Vagina (tissue), 2 donors: Measurements from ENCODE around the gene AGPAT3. TPM values are rescaled to one million over a fixed set of nuclear protein-coding genes. Genes with fewer than 3 reads are reported as not detected.

Experiments
- DNase-seq, 2 donors: peaks; one replicate each; pipeline ENCODE4 v3.0.0-alpha.2; 2017; ENCODE audit errors: extremely low spot score in 2 of 2
- H3K27ac ChIP-seq: fragments of 200-600 bp; sonication (generic); one replicate; pipeline ENCODE4 v1.5.1; 2019
- H3K27me3 ChIP-seq: fragments of 200-600 bp; sonication (generic); one replicate; pipeline ENCODE4 v1.5.1; 2019
- H3K36me3 ChIP-seq, 2 donors: fragments of 200-600 bp; sonication (generic); one replicate each; pipeline ENCODE4 v1.5.1; 2017 to 2019
- H3K4me1 ChIP-seq: fragments of 200-600 bp; sonication (generic); one replicate; pipeline ENCODE4 v1.5.1; 2019
- H3K4me3 ChIP-seq, 2 donors: fragments of 200-600 bp; sonication (generic); 1 replicate in 1 of 2; 2 replicates in 1 of 2; pipeline ENCODE4 v1.5.1; 2016 to 2019
- H3K9me3 ChIP-seq: fragments of 200-600 bp; sonication (generic); one replicate; pipeline ENCODE4 v1.5.1; 2019
- POLR2A ChIP-seq, 2 donors: fragments of 450-650 bp; IDR thresholded peaks; one replicate each; pipeline ENCODE4 v1.6.1; 2017; ENCODE audit warnings: antibody characterized with exemption in 2 of 2, mild to moderate bottlenecking in 2 of 2, moderate library complexity in 2 of 2
- POLR2AphosphoS5 ChIP-seq, 2 donors: sonication (generic); formaldehyde crosslinking; IDR thresholded peaks; one replicate each; pipeline ENCODE4 v1.9.0; 2017; ENCODE audit warnings: antibody characterized with exemption in 2 of 2, mild to moderate bottlenecking in 2 of 2, low read depth in 1 of 2; ENCODE audit not compliant: insufficient read depth in 1 of 2
- intact Hi-C: fragments of 100-400 bp; cut with DNase I; formaldehyde crosslinking; loops from one replicate; pipeline ENCODE4 v1.15.1; 2023
- total RNA-seq: library from RNA; depleted of rRNA; stranded (reverse); fragments of >200 nt; gene quantifications from one replicate; pipeline ENCODE4 v1.2.3, GENCODE V29; 2016
- TF ChIP-seq, protein P1 (sequence below), 3 experiments: fragments of 450-650 bp in 2 of 3; fragments of 200-600 bp in 1 of 3; sonication (generic) in 1 of 3; IDR thresholded peaks; one replicate each; pipeline ENCODE4 v1.5.1; 2017 to 2019; ENCODE audit warnings: antibody characterized with exemption in 3 of 3, mild to moderate bottlenecking in 2 of 3, moderate library complexity in 2 of 3

The AGPAT3 gene
- total RNA-seq, 1 donor from 2014 or later, result 34.4 TPM

- no peak for DNase-seq
- TF ChIP-seq POLR2AphosphoS5 (IDR thresholded peaks at IDR 0.05; ENCODE audit: insufficient read depth in 1 of 2, low read depth in 1 of 2), result no peak
- TF ChIP-seq, protein P1, sequence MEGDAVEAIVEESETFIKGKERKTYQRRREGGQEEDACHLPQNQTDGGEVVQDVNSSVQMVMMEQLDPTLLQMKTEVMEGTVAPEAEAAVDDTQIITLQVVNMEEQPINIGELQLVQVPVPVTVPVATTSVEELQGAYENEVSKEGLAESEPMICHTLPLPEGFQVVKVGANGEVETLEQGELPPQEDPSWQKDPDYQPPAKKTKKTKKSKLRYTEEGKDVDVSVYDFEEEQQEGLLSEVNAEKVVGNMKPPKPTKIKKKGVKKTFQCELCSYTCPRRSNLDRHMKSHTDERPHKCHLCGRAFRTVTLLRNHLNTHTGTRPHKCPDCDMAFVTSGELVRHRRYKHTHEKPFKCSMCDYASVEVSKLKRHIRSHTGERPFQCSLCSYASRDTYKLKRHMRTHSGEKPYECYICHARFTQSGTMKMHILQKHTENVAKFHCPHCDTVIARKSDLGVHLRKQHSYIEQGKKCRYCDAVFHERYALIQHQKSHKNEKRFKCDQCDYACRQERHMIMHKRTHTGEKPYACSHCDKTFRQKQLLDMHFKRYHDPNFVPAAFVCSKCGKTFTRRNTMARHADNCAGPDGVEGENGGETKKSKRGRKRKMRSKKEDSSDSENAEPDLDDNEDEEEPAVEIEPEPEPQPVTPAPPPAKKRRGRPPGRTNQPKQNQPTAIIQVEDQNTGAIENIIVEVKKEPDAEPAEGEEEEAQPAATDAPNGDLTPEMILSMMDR (IDR thresholded peaks at IDR 0.05), result no peak
- TF ChIP-seq POLR2A (IDR thresholded peaks at IDR 0.05), result no peak
- Histone ChIP-seq H3K4me1 (peaks cover 27% of the 10 kb centered on the region), H3K9me3 (no peaks in the 10 kb centered on the region), H3K36me3 (no peaks in the 10 kb centered on the region), H3K27ac (no peak overlapping the region), H3K4me3 (no peak overlapping the region), H3K27me3 (no peaks in the 10 kb centered on the region)
- intact Hi-C loops, result no loop called here
These were observed 155.5 kb downstream of the AGPAT3 start for GRCh38 chr21:44020551-44020950.

GRCh38 chr21:44021064-44021463, 156.0 kb downstream of the AGPAT3 start:
- no peak overlapping the region for H3K4me3 ChIP-seq
- TF ChIP-seq, protein P1 (IDR thresholded peaks at IDR 0.05), result no peak
- TF ChIP-seq POLR2A (IDR thresholded peaks at IDR 0.05) (no peak), POLR2AphosphoS5 (IDR thresholded peaks at IDR 0.05; ENCODE audit: insufficient read depth in 1 of 2, low read depth in 1 of 2) (no peak)
- intact Hi-C loops, result no loop called here
- no peak overlapping the region for H3K27ac ChIP-seq
- no peak for DNase-seq
- no peaks in the 10 kb centered on the region for H3K9me3 ChIP-seq
- H3K27me3 ChIP-seq, result no peaks in the 10 kb centered on the region
- H3K36me3 ChIP-seq, result no peaks in the 10 kb centered on the region
- peaks cover 27% of the 10 kb centered on the region for H3K4me1 ChIP-seq

DNA sequence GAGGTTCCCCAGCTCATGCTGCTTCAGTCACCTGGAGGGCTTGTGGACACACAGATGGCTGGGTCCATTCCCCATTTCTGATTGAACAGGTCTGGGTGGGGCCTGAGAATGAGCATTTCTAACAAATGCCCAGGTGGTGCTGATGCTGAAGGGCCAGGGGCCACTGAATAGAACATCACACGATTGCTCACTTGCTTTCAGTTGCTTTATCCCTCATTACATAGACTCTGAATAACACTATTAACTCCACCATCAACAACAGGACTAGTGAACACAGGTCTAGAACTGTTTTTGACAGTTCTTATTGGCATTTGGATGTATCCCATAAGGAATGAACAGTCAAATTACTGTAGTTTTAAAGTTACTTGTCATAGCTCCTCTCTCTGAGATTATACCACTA, 159.2 kb downstream of the AGPAT3 start:
- Histone ChIP-seq H3K4me3 (no peak overlapping the region), H3K27ac (no peak overlapping the region), H3K4me1 (peaks cover 26% of the 10 kb centered on the region), H3K36me3 (no peaks in the 10 kb centered on the region), H3K9me3 (no peaks in the 10 kb centered on the region), H3K27me3 (no peaks in the 10 kb centered on the region)
- intact Hi-C loops, result no loop called here
- no peak for TF ChIP-seq POLR2A (IDR thresholded peaks at IDR 0.05)
- no peak for TF ChIP-seq POLR2AphosphoS5 (IDR thresholded peaks at IDR 0.05; ENCODE audit: insufficient read depth in 1 of 2, low read depth in 1 of 2)
- TF ChIP-seq, protein P1 (IDR thresholded peaks at IDR 0.05), result no peak
- DNase-seq, result no peak

DNA sequence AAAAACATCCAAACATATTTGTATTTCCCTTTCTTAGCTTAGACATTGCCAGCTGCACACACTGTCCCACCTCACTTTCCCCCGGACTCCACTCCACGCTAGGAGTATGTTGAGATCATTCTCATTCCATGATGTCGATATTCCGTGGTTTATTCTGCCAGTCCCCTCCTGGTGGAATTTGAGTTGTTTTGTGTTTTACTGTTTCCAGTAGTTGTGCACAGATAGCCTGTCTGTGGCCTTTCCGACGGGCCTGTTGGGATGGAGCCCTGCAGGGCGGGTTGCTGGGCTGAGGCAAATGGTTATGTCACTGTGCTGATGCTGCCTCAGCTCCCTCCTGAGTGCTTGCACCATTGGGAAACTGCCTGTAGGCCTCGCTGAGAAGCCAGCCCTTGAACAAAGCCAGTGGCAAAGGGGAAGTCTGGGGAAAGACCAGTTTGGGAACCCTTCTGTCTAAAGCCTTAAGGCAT, 159.9 kb downstream of the AGPAT3 start:
- Histone ChIP-seq H3K27ac (peak overlapping the region; percentile 47), H3K27me3 (no peaks in the 10 kb centered on the region), H3K4me3 (no peak overlapping the region), H3K9me3 (no peaks in the 10 kb centered on the region), H3K4me1 (peaks cover 30% of the 10 kb centered on the region), H3K36me3 (no peaks in the 10 kb centered on the region)
- DNase-seq, result no peak
- TF ChIP-seq, protein P1 (IDR thresholded peaks at IDR 0.05), result no peak
- TF ChIP-seq POLR2A (IDR thresholded peaks at IDR 0.05) (no peak), POLR2AphosphoS5 (IDR thresholded peaks at IDR 0.05; ENCODE audit: insufficient read depth in 1 of 2, low read depth in 1 of 2) (no peak)
- intact Hi-C loops, result no loop called here

- Histone ChIP-seq H3K4me1 (peaks cover 30% of the 10 kb centered on the region), H3K4me3 (no peak overlapping the region), H3K36me3 (peaks cover 0 to 5% of the 10 kb centered on the region in 2 donors), H3K27ac (no peak overlapping the region), H3K9me3 (no peaks in the 10 kb centered on the region), H3K27me3 (no peaks in the 10 kb centered on the region)
- no peak for TF ChIP-seq POLR2AphosphoS5 (IDR thresholded peaks at IDR 0.05; ENCODE audit: insufficient read depth in 1 of 2, low read depth in 1 of 2)
- TF ChIP-seq, protein P1 (IDR thresholded peaks at IDR 0.05), result no peak
- TF ChIP-seq POLR2A (IDR thresholded peaks at IDR 0.05), result no peak
- intact Hi-C loops, result no loop called here
- DNase-seq, result no peak
These were observed 162.7 kb downstream of the AGPAT3 start for GRCh38 chr21:44027607-44028286.
